Neural cell (in vitro differentiated cells): ENCODE data around the gene DNAJA1. TPM values are rescaled to one million over a fixed set of nuclear protein-coding genes. Genes with fewer than 3 reads are reported as not detected.

ENCODE experiments used
- H2AFZ ChIP-seq: fragments of 200-600, 300-800 bp; sonication (generic), shearing (Covaris generic); 2 replicates; pipeline ENCODE4 v1.6.0; 2014; ENCODE audit warnings: low read depth, mild to moderate bottlenecking, antibody characterized with exemption, low read length, moderate library complexity
- H3F3A ChIP-seq: fragments of 200-600 bp; shearing (Covaris generic); 2 replicates; pipeline ENCODE4 v1.6.1; 2016; ENCODE audit warnings: mild to moderate bottlenecking, moderate library complexity, mixed read lengths, antibody characterized with exemption, low read length; ENCODE audit not compliant: insufficient read depth, poor library complexity, severe bottlenecking
- H3K27ac ChIP-seq: fragments of 200-600, 300-800 bp; sonication (generic), shearing (Covaris generic); 2 replicates; pipeline ENCODE4 v1.5.1; 2014; ENCODE audit warnings: mild to moderate bottlenecking, low read length, moderate library complexity
- H3K27me3 ChIP-seq: fragments of 300-800, 200-600 bp; sonication (generic), shearing (Covaris generic); 2 replicates; pipeline ENCODE4 v1.6.0; 2014; ENCODE audit warnings: mild to moderate bottlenecking, low read depth, low read length, moderate library complexity; ENCODE audit not compliant: insufficient read depth
- H3K36me3 ChIP-seq: fragments of 300-800, 200-600 bp; sonication (generic), shearing (Covaris generic); 2 replicates; pipeline ENCODE4 v1.5.1; 2014; ENCODE audit warnings: mild to moderate bottlenecking, antibody characterized with exemption, low read length, moderate library complexity; ENCODE audit not compliant: insufficient read depth
- H3K4me2 ChIP-seq: fragments of 300-800, 200-600 bp; sonication (generic), shearing (Covaris generic); 2 replicates; pipeline ENCODE4 v1.6.0; 2014; ENCODE audit warnings: mild to moderate bottlenecking, low read length
- H3K4me3 ChIP-seq: fragments of 300-800, 200-600 bp; sonication (generic), shearing (Covaris generic); 2 replicates; pipeline ENCODE4 v1.5.1; 2014; ENCODE audit warnings: mild to moderate bottlenecking, low read length, moderate library complexity
- H3K79me2 ChIP-seq: fragments of 200-600 bp; shearing (Covaris generic); replicated peaks from 2 replicates; pipeline ENCODE4 v1.6.0; 2014; ENCODE audit warnings: mild to moderate bottlenecking, low read length, moderate library complexity; ENCODE audit not compliant: insufficient read depth
- H3K9ac ChIP-seq: fragments of 300-800, 200-600 bp; sonication (generic), shearing (Covaris generic); 2 replicates; pipeline ENCODE4 v1.6.1; 2016; ENCODE audit warnings: mild to moderate bottlenecking, low read length, mixed read lengths
- H3K9me2 ChIP-seq: fragments of 200-600 bp; shearing (Covaris generic); 2 replicates; pipeline ENCODE4 v1.6.1; 2016; ENCODE audit warnings: mild to moderate bottlenecking, low read length, mixed read lengths; ENCODE audit not compliant: insufficient read depth
- H3K9me3 ChIP-seq: fragments of 200-600, 300-800 bp; sonication (generic), shearing (Covaris generic); 2 replicates; pipeline ENCODE4 v1.6.1; 2016; ENCODE audit warnings: mild to moderate bottlenecking, mixed run types, low read length, moderate library complexity, mixed read lengths
- H4K20me1 ChIP-seq: fragments of 200-600 bp; shearing (Covaris generic); 2 replicates; pipeline ENCODE4 v1.6.1; 2016; ENCODE audit warnings: mild to moderate bottlenecking, mixed run types; ENCODE audit not compliant: insufficient read depth
- EP300 ChIP-seq: fragments of 450-650 bp; conservative IDR thresholded peaks from 2 replicates; pipeline ENCODE4 v1.6.1; 2014; ENCODE audit warnings: antibody characterized with exemption, mild to moderate bottlenecking, moderate library complexity; ENCODE audit not compliant: poor library complexity, severe bottlenecking
- EZH2 ChIP-seq: fragments of 200-600, 300-800 bp; shearing (Covaris generic), sonication (generic); IDR thresholded peaks from 2 replicates; pipeline ENCODE4 v1.6.1; 2014; ENCODE audit warnings: antibody characterized with exemption, low read length, borderline replicate concordance, mild to moderate bottlenecking; ENCODE audit not compliant: insufficient read depth, poor library complexity, severe bottlenecking
- MXI1 ChIP-seq: fragments of 450-650 bp; conservative IDR thresholded peaks from 2 replicates; pipeline ENCODE4 v1.6.1; 2014; ENCODE audit warnings: antibody characterized with exemption, mild to moderate bottlenecking; ENCODE audit not compliant: poor library complexity, severe bottlenecking
- POLR2AphosphoS5 ChIP-seq: IDR thresholded peaks from 2 replicates; pipeline ENCODE4 v1.6.1; 2012
- RAD21 ChIP-seq: fragments of 450-650 bp; conservative IDR thresholded peaks from 2 replicates; pipeline ENCODE4 v1.6.1; 2014; ENCODE audit warnings: antibody characterized with exemption, mild to moderate bottlenecking, moderate library complexity
- SMC3 ChIP-seq: fragments of 450-650 bp; conservative IDR thresholded peaks from 2 replicates; pipeline ENCODE4 v1.6.1; 2014; ENCODE audit warnings: antibody characterized with exemption, mild to moderate bottlenecking, moderate library complexity; ENCODE audit not compliant: poor library complexity
- TAF1 ChIP-seq: IDR thresholded peaks from 2 replicates; pipeline ENCODE4 v1.6.1; 2012; ENCODE audit warnings: low read depth
- polyA plus RNA-seq: library from polyadenylated mRNA; depleted of rRNA; stranded (reverse); fragments of >200 nt; gene quantifications from 2 replicates; pipeline ENCODE4 v1.2.3, GENCODE V29; 2014
- TF ChIP-seq, protein P1 (sequence below): fragments of 450-650 bp; IDR thresholded peaks from 2 replicates; pipeline ENCODE4 v1.5.1; 2014; ENCODE audit warnings: antibody characterized with exemption, mild to moderate bottlenecking, moderate library complexity; ENCODE audit not compliant: poor library complexity, severe bottlenecking
- TF ChIP-seq, protein P2 (sequence below): IDR thresholded peaks from 2 replicates; pipeline ENCODE4 v1.6.1; 2012; ENCODE audit warnings: borderline replicate concordance

DNAJA1 gene
- polyA plus RNA-seq, 1 donor from 2014 or later, result 547 TPM

DNA sequence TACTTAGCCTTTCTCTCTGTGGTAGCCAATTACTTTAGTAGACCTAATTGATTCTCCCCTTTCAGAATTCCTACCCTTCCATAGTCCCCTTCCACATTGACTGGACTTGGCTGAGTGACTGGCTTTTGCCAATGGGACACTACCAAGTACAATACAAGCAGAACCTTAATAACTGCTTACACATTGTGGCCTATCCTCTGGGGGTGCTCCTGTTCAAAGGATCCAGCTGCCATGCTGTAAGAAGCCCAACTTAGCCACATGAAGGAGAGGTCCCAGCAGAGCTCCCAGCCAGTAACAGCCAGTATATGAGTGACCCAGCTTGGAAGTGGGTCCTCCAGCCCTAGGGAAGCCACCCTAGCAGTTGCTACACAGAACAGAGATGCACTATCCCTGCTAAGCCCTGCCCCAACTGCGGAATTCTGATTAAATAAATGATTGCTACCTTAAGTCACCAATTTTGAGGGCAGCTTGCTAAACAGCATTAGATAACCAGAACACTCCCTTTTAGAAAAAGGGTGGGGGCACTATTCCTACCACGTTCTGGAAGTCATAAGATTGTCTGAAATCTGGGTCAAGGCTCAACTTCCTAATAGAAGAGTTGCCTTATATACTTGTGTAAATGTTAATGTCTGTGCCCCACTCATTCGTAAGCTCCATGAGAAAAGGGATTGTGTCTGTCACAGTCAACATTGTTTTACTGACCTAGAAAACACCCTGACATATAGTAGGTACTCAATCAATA lies 12.6 kb upstream of the DNAJA1 start:
- TF ChIP-seq EZH2 (no peak), RAD21 (no peak), POLR2AphosphoS5 (no peak), EP300 (no peak), TAF1 (no peak), SMC3 (no peak), MXI1 (no peak)
- TF ChIP-seq, protein P1, sequence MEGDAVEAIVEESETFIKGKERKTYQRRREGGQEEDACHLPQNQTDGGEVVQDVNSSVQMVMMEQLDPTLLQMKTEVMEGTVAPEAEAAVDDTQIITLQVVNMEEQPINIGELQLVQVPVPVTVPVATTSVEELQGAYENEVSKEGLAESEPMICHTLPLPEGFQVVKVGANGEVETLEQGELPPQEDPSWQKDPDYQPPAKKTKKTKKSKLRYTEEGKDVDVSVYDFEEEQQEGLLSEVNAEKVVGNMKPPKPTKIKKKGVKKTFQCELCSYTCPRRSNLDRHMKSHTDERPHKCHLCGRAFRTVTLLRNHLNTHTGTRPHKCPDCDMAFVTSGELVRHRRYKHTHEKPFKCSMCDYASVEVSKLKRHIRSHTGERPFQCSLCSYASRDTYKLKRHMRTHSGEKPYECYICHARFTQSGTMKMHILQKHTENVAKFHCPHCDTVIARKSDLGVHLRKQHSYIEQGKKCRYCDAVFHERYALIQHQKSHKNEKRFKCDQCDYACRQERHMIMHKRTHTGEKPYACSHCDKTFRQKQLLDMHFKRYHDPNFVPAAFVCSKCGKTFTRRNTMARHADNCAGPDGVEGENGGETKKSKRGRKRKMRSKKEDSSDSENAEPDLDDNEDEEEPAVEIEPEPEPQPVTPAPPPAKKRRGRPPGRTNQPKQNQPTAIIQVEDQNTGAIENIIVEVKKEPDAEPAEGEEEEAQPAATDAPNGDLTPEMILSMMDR, result no peak
- TF ChIP-seq, protein P2, sequence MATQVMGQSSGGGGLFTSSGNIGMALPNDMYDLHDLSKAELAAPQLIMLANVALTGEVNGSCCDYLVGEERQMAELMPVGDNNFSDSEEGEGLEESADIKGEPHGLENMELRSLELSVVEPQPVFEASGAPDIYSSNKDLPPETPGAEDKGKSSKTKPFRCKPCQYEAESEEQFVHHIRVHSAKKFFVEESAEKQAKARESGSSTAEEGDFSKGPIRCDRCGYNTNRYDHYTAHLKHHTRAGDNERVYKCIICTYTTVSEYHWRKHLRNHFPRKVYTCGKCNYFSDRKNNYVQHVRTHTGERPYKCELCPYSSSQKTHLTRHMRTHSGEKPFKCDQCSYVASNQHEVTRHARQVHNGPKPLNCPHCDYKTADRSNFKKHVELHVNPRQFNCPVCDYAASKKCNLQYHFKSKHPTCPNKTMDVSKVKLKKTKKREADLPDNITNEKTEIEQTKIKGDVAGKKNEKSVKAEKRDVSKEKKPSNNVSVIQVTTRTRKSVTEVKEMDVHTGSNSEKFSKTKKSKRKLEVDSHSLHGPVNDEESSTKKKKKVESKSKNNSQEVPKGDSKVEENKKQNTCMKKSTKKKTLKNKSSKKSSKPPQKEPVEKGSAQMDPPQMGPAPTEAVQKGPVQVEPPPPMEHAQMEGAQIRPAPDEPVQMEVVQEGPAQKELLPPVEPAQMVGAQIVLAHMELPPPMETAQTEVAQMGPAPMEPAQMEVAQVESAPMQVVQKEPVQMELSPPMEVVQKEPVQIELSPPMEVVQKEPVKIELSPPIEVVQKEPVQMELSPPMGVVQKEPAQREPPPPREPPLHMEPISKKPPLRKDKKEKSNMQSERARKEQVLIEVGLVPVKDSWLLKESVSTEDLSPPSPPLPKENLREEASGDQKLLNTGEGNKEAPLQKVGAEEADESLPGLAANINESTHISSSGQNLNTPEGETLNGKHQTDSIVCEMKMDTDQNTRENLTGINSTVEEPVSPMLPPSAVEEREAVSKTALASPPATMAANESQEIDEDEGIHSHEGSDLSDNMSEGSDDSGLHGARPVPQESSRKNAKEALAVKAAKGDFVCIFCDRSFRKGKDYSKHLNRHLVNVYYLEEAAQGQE, result no peak

DNA sequence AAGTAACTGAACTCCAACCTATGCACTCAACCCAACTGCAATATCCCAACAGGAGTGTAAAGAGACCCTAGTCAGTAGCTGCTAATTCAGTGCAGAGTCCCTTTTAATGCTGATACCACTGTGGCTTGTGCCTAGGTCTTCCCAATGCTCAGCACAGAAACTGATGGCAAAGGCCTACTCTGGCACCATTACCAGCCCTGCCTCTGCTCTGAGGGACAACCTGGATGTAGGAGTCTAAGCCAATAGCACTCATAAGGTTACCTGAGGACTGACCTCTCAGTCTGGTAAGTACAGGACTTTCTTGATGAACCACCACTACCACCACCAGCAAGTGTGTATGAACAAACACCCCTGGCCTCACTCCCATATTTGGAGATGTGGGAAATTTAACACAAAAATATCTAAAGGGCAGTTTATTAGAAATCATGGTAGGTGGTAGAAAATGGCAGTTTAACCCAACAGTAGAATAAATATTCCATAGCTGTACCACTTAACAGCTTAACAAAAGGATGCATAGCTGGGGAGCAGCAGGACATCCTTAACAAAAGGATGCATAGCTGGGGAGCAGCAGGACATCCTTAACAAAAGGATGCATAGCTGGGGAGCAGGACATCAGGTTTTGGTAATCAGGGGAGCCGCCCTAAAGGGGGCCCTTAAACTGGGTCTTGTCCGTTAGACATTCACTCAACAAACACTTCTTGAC lies 11.0 kb upstream of the DNAJA1 start:
- H3K27ac ChIP-seq, result no peak overlapping the region
- no peak overlapping the region for H3K4me3 ChIP-seq
- H3K27me3 ChIP-seq, result no peaks in the 10 kb centered on the region
- H3K4me2 ChIP-seq, result no peak overlapping the region
- no peaks in the 10 kb centered on the region for H3K79me2 ChIP-seq
- H4K20me1 ChIP-seq, result no peaks in the 10 kb centered on the region
- TF ChIP-seq TAF1 (no peak), EP300 (no peak), EZH2 (no peak), MXI1 (no peak), RAD21 (no peak), POLR2AphosphoS5 (no peak), SMC3 (no peak)
- TF ChIP-seq, protein P2, result no peak
- TF ChIP-seq, protein P1, result no peak
- no peaks in the 10 kb centered on the region for H3K9me2 ChIP-seq
- H3K9ac ChIP-seq, result no peak overlapping the region
- H2AFZ ChIP-seq, result no peak overlapping the region
- no peaks in the 10 kb centered on the region for H3K36me3 ChIP-seq
- H3F3A ChIP-seq, result no peaks in the 10 kb centered on the region
- no peaks in the 10 kb centered on the region for H3K9me3 ChIP-seq

More for the DNA sequence above, 12.6 kb upstream of the DNAJA1 start:
- no peaks in the 10 kb centered on the region for H3F3A ChIP-seq
- H3K36me3 ChIP-seq, result no peaks in the 10 kb centered on the region
- H3K79me2 ChIP-seq, result no peaks in the 10 kb centered on the region
- H3K9me2 ChIP-seq, result no peaks in the 10 kb centered on the region
- no peaks in the 10 kb centered on the region for H3K27me3 ChIP-seq
- no peak overlapping the region for H3K9ac ChIP-seq
- no peaks in the 10 kb centered on the region for H4K20me1 ChIP-seq
- no peak overlapping the region for H3K4me2 ChIP-seq
- no peaks in the 10 kb centered on the region for H3K9me3 ChIP-seq
- H3K27ac ChIP-seq, result no peak overlapping the region
- no peak overlapping the region for H3K4me3 ChIP-seq
- no peak overlapping the region for H2AFZ ChIP-seq
